ENCODE measurements around the gene CDK5RAP2.

DNA sequence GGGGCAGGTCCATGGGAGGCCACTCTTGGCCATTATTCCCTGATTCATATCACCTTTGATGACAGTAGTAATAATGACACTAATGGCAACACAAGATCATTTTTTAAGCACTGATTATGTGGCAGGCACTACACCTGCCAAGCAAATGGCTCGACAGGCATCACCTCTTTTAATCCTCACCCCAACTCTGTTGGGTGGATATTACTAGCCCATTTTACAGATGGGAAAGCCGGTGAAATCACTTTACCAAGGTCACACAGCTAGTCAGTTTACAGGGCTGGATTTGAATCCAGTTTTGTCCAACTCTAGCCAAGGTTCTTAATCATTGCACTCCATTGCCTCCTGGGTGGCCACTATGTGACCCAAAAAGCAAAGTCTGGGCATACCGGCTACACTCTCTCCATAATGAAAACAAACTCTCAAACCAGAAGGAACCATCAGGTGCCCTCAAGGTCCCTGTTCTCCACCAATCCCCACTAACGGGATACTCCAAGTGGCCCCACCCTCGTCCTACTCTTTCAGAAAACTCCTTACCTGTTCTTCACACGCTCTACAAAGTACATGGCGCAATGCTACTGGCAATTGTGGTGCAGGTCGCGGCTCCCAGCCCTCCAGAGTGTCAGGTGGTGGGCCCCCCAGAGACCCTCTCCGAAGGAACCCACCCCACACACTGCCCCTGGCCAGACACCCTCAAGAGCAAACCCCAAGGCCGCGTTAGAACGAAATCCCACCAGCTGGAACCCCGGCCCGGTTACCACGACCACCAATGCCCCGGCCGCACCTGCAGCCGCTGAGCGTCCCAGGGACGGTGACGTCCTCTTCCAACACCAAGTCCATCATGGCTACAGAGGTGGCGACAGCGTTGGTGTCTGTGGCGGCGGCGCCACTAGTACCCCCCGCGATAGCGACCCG, 572 bp downstream of the CDK5RAP2 start:
- TF ChIP-seq, protein P1, sequence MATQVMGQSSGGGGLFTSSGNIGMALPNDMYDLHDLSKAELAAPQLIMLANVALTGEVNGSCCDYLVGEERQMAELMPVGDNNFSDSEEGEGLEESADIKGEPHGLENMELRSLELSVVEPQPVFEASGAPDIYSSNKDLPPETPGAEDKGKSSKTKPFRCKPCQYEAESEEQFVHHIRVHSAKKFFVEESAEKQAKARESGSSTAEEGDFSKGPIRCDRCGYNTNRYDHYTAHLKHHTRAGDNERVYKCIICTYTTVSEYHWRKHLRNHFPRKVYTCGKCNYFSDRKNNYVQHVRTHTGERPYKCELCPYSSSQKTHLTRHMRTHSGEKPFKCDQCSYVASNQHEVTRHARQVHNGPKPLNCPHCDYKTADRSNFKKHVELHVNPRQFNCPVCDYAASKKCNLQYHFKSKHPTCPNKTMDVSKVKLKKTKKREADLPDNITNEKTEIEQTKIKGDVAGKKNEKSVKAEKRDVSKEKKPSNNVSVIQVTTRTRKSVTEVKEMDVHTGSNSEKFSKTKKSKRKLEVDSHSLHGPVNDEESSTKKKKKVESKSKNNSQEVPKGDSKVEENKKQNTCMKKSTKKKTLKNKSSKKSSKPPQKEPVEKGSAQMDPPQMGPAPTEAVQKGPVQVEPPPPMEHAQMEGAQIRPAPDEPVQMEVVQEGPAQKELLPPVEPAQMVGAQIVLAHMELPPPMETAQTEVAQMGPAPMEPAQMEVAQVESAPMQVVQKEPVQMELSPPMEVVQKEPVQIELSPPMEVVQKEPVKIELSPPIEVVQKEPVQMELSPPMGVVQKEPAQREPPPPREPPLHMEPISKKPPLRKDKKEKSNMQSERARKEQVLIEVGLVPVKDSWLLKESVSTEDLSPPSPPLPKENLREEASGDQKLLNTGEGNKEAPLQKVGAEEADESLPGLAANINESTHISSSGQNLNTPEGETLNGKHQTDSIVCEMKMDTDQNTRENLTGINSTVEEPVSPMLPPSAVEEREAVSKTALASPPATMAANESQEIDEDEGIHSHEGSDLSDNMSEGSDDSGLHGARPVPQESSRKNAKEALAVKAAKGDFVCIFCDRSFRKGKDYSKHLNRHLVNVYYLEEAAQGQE (IDR thresholded peaks at IDR 0.05; ENCODE audit: low read depth): no peak
- no peak for TF ChIP-seq TCF12 (IDR thresholded peaks at IDR 0.05; ENCODE audit: low read depth)
- TF ChIP-seq YY1 (IDR thresholded peaks at IDR 0.05; ENCODE audit: low read depth): no peak
- TF ChIP-seq, protein P2, sequence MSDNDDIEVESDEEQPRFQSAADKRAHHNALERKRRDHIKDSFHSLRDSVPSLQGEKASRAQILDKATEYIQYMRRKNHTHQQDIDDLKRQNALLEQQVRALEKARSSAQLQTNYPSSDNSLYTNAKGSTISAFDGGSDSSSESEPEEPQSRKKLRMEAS (IDR thresholded peaks at IDR 0.05): no peak
- TF ChIP-seq TAF1 (IDR thresholded peaks at IDR 0.05; ENCODE audit: low read depth): no peak
- no peak for TF ChIP-seq CREB1 (IDR thresholded peaks at IDR 0.05; ENCODE audit: low read depth)
- TF ChIP-seq EGR1 (IDR thresholded peaks at IDR 0.05): no peak
- TF ChIP-seq CEBPB (IDR thresholded peaks at IDR 0.05): no peak
- TF ChIP-seq TEAD4 (IDR thresholded peaks at IDR 0.05): no peak
- TF ChIP-seq, protein P3, sequence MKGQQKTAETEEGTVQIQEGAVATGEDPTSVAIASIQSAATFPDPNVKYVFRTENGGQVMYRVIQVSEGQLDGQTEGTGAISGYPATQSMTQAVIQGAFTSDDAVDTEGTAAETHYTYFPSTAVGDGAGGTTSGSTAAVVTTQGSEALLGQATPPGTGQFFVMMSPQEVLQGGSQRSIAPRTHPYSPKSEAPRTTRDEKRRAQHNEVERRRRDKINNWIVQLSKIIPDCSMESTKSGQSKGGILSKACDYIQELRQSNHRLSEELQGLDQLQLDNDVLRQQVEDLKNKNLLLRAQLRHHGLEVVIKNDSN (IDR thresholded peaks at IDR 0.05): no peak
- no peak for TF ChIP-seq EP300 (IDR thresholded peaks at IDR 0.05; ENCODE audit: borderline replicate concordance)
- no peak for TF ChIP-seq RAD21 (IDR thresholded peaks at IDR 0.05; ENCODE audit: low read depth)
- TF ChIP-seq FOXM1 (IDR thresholded peaks at IDR 0.05; ENCODE audit: borderline replicate concordance, low read depth): no peak
- TF ChIP-seq ZBTB7A (IDR thresholded peaks at IDR 0.05; ENCODE audit: low read depth): peak; percentile 51; the same call in 1 of the 2 replicates
